GM12878 (cell line): ENCODE measurements around the gene PAX6. TPM values are rescaled to one million over a fixed set of nuclear protein-coding genes. Genes with fewer than 3 reads are reported as not detected.

Experiments
- ATAC-seq: fragments of 200-7000 bp; cut with Tn5 transposase; 3 replicates; pipeline ENCODE4 v1.9.1; 2020; ENCODE audit warnings: mild to moderate bottlenecking, moderate library complexity
- BruUV-seq: library from RNA; stranded (reverse); fragments of 400-500 nt; replicated peaks from 2 replicates; lab custom pipeline; 2021; lab: Mats Ljungman, UMichigan
- CTCF ChIA-PET: fragments of 300-600 bp; sonication (Branson Sonifier 250); formaldehyde crosslinking; extraction: SDS; loops from one replicate; lab custom pipeline; 2021; ENCODE audit warnings: inconsistent platforms; lab: Yijun Ruan, JAX
- POLR2A ChIA-PET: fragments of 350-600 bp; formaldehyde crosslinking; extraction: SDS; loops from one replicate; lab custom pipeline; 2021; ENCODE audit warnings: inconsistent platforms; lab: Charles Lee
- RAD21 ChIA-PET: fragments of 300-600 bp; sonication (Branson Sonifier 250); formaldehyde crosslinking; loops from one replicate; lab custom pipeline; 2023; ENCODE audit warnings: antibody characterized with exemption; ENCODE audit not compliant: unreplicated experiment; lab: Charles Lee
- SMC1A ChIA-PET: fragments of 300-600 bp; sonication (Branson Sonifier 250); formaldehyde crosslinking; loops from one replicate; lab custom pipeline; 2023; ENCODE audit not compliant: unreplicated experiment, uncharacterized antibody; lab: Charles Lee
- DNase-seq: peaks from one replicate; pipeline ENCODE4 v3.0.0-alpha.2; 2011; ENCODE audit warnings: low read depth, low spot score
- FAIRE-seq: peaks from 3 replicates; lab custom pipeline; 2011; peaks lifted over from hg19 to GRCh38; lab: Jason Lieb, UNC
- H2AFZ ChIP-seq: 2 replicates; pipeline ENCODE4 v1.6.0; 2011; ENCODE audit warnings: low read depth, low read length, control low read depth; ENCODE audit not compliant: control insufficient read depth
- H3K27ac ChIP-seq: 2 replicates; pipeline ENCODE4 v1.5.1; 2011; ENCODE audit warnings: control low read depth; ENCODE audit not compliant: control insufficient read depth, insufficient read depth
- H3K27me3 ChIP-seq, 2 experiments: replicated peaks in 1 of 2; 2 replicates each; pipeline versions ENCODE4 v1.6.0 to v1.6.1; 2011; ENCODE audit warnings: low read length in 1 of 2; ENCODE audit not compliant: control insufficient read depth in 2 of 2, insufficient read depth in 2 of 2
- H3K36me3 ChIP-seq, 2 experiments: 2 replicates each; pipeline ENCODE4 v1.5.1; 2011; ENCODE audit warnings: low read length in 1 of 2; ENCODE audit not compliant: control insufficient read depth in 2 of 2, insufficient read depth in 2 of 2
- H3K4me1 ChIP-seq: 2 replicates; pipeline ENCODE4 v1.6.1; 2011; ENCODE audit warnings: mild to moderate bottlenecking, low read length, moderate library complexity, mixed read lengths; ENCODE audit not compliant: control insufficient read depth, insufficient read depth
- H3K4me2 ChIP-seq: 2 replicates; pipeline ENCODE4 v1.6.0; 2011; ENCODE audit warnings: control low read depth; ENCODE audit not compliant: control insufficient read depth, insufficient read depth
- H3K4me3 ChIP-seq: fragments of 200-600 bp; sonication (generic); 2 replicates; pipeline ENCODE4 v1.5.1; 2016
- H3K79me2 ChIP-seq: 2 replicates; pipeline ENCODE4 v1.6.0; 2011; ENCODE audit warnings: low read length; ENCODE audit not compliant: control insufficient read depth, insufficient read depth
- H3K9ac ChIP-seq: 2 replicates; pipeline ENCODE4 v1.8.0; 2011; ENCODE audit warnings: low read length, control low read depth, mixed read lengths; ENCODE audit not compliant: control insufficient read depth, insufficient read depth
- H3K9me3 ChIP-seq: replicated peaks from 3 replicates; pipeline ENCODE4 v1.5.1; 2011; ENCODE audit warnings: mild to moderate bottlenecking, low read length; ENCODE audit not compliant: control insufficient read depth, insufficient read depth
- H4K20me1 ChIP-seq: 2 replicates; pipeline ENCODE4 v1.6.0; 2011; ENCODE audit not compliant: control insufficient read depth, insufficient read depth
- BCLAF1 ChIP-seq: fragments of 450-650 bp; IDR thresholded peaks from 2 replicates; pipeline ENCODE4 v1.6.1; 2017; ENCODE audit warnings: antibody characterized with exemption, mild to moderate bottlenecking, moderate library complexity
- EZH2 ChIP-seq: IDR thresholded peaks from 2 replicates; pipeline ENCODE4 v1.6.1; 2012; ENCODE audit warnings: low read depth, mild to moderate bottlenecking, control low read depth, inconsistent platforms, low read length, borderline replicate concordance; ENCODE audit not compliant: control insufficient read depth
- WGBS: methylation state at CpG from one replicate; pipeline ENCODE4 v1.1.6; 2016; ENCODE audit warnings: low lambda C conversion rate; ENCODE audit not compliant: insufficient replicate concordance, insufficient coverage; ENCODE audit errors: missing lambda C conversion rate; 5-methylcytosine and 5-hydroxymethylcytosine counted together
- in situ Hi-C: fragments of 300-500 bp; cut with MboI; formaldehyde crosslinking; loops from 9 replicates; pipeline ENCODE4 v1.14.3; 2018; ENCODE audit warnings: mixed read lengths
- intact Hi-C: fragments of 100-400 bp; cut with micrococcal nuclease; formaldehyde crosslinking; loops from one replicate; pipeline ENCODE4 v1.14.2; 2022; ENCODE audit not compliant: unreplicated experiment
- polyA plus RNA-seq, 11 experiments: library from polyadenylated mRNA; depleted of rRNA in 4 of 11; unstranded in 6 of 11; stranded (reverse) in 5 of 11; fragments of >200 nt; fragmentation: Nextera tagmentation in 4 of 11; fragmentation: Illumina TruSeq in 1 of 11; extraction: Ambion mirVana in 4 of 11; extraction: Trizol in 1 of 11; gene quantifications; 1 replicate in 1 of 11; 2 replicates in 10 of 11; pipeline versions ENCODE4 v1.2.1 to v1.2.3, GENCODE V29; 2011 to 2016; ENCODE audit warnings: inconsistent platforms in 2 of 11, missing spikeins in 2 of 11, low read depth in 1 of 11
- total RNA-seq, 4 experiments: library from RNA; depleted of rRNA in 3 of 4; stranded (reverse); fragments of >200 nt in 3 of 4; fragmentation: Illumina TruSeq in 1 of 4; extraction: Trizol in 1 of 4; gene quantifications; 2 replicates each; pipeline versions ENCODE4 v1.2.1 to v1.2.3, GENCODE V29; 2013 to 2021

PAX6 gene
- total and polyA plus RNA-seq, 10 of the 15 experiments (the other 5 are each of a cell fraction or from before 2014, with no cell fraction given), result 0.06 to 0.26 (median 0.10) TPM; not detected in 3

GRCh38 chr11:31800398-31801265 is 10.5 kb downstream of the PAX6 start:
- Histone ChIP-seq H3K4me3 (no peak overlapping the region), H3K9me3 (peaks cover 3% of the 10 kb centered on the region; the same call in 1 of the 3 replicates), H3K36me3 (no peaks in the 10 kb centered on the region), H3K9ac (no peak overlapping the region), H3K27me3 (peaks cover 33 to 56% of the 10 kb centered on the region in 2 experiments)
- 25% methylated on average over 23 of the region's 23 CpGs for WGBS
- ChIA-PET SMC1A (no interaction called here), CTCF (no interaction called here), RAD21 (no interaction called here), POLR2A (no interaction called here)
- peak; percentile 97; the same call in 1 of the 2 replicates for TF ChIP-seq EZH2
- TF ChIP-seq BCLAF1, result no peak
- TF ChIP-seq, all 136 proteins: peak for 1
- BruUV-seq, result no TSS peak
- in situ Hi-C loops (no loop called here), intact Hi-C loops (loop anchor here (10.0 kb wide), 1 partner anchor 156 kb away; no protein-coding TSS in a partner anchor)
- ATAC-seq (no peak), FAIRE-seq (no peak), DNase-seq (no peak)
- no peaks in the 10 kb centered on the region for H4K20me1 ChIP-seq
- no peak overlapping the region for H3K27ac ChIP-seq
- H3K79me2 ChIP-seq, result no peaks in the 10 kb centered on the region
- no peak overlapping the region for H2AFZ ChIP-seq
- no peak overlapping the region for H3K4me2 ChIP-seq
- H3K4me1 ChIP-seq, result peaks cover 3% of the 10 kb centered on the region; the same call in 1 of the 2 replicates
